Endothelial cell of umbilical vein (primary cell): ENCODE results near the gene APOH.

Experiments used
- CTCF ChIP-seq, 2 donors: IDR thresholded peaks; 1 replicate in 1 of 2; 2 replicates in 1 of 2; pipeline ENCODE4 v1.5.1; 2011; ENCODE audit warnings: low read length in 2 of 2, mild to moderate bottlenecking in 2 of 2, moderate library complexity in 2 of 2, control low read depth in 1 of 2, inconsistent platforms in 1 of 2, low read depth in 1 of 2; ENCODE audit not compliant: insufficient read depth in 1 of 2; ENCODE audit errors: extremely low read depth in 1 of 2
- EZH2 ChIP-seq: IDR thresholded peaks from 2 replicates; pipeline ENCODE4 v1.6.1; 2012; ENCODE audit warnings: borderline replicate concordance, low read depth, mild to moderate bottlenecking, moderate library complexity, low read length, inconsistent platforms; ENCODE audit not compliant: severe bottlenecking
- GATA2 ChIP-seq: IDR thresholded peaks from 2 replicates; pipeline ENCODE4 v1.7.0; 2011; ENCODE audit warnings: low read depth, mild to moderate bottlenecking, moderate library complexity, mixed read lengths, low read length; ENCODE audit not compliant: insufficient read length, insufficient read depth
- JUN ChIP-seq: IDR thresholded peaks from 2 replicates; pipeline ENCODE4 v1.6.1; 2011; ENCODE audit warnings: borderline replicate concordance, low read depth; ENCODE audit not compliant: insufficient read length, insufficient read depth
- MYC ChIP-seq: IDR thresholded peaks from one replicate; pipeline ENCODE4 v1.6.1; 2011; ENCODE audit warnings: mild to moderate bottlenecking, low read depth, low read length
- POLR2A ChIP-seq: IDR thresholded peaks from 2 replicates; pipeline ENCODE4 v1.6.1; 2012; ENCODE audit warnings: low read depth, mild to moderate bottlenecking, control low read depth, low read length
- POLR2AphosphoS5 ChIP-seq: IDR thresholded peaks from 2 replicates; pipeline ENCODE4 v1.6.1; 2012; ENCODE audit warnings: low read depth, mild to moderate bottlenecking, control low read depth, low read length, moderate library complexity; ENCODE audit not compliant: insufficient read depth
- TF ChIP-seq, protein P1 (sequence below): IDR thresholded peaks from 2 replicates; pipeline ENCODE4 v1.6.1; 2011; ENCODE audit not compliant: insufficient read depth, insufficient read length

DNA sequence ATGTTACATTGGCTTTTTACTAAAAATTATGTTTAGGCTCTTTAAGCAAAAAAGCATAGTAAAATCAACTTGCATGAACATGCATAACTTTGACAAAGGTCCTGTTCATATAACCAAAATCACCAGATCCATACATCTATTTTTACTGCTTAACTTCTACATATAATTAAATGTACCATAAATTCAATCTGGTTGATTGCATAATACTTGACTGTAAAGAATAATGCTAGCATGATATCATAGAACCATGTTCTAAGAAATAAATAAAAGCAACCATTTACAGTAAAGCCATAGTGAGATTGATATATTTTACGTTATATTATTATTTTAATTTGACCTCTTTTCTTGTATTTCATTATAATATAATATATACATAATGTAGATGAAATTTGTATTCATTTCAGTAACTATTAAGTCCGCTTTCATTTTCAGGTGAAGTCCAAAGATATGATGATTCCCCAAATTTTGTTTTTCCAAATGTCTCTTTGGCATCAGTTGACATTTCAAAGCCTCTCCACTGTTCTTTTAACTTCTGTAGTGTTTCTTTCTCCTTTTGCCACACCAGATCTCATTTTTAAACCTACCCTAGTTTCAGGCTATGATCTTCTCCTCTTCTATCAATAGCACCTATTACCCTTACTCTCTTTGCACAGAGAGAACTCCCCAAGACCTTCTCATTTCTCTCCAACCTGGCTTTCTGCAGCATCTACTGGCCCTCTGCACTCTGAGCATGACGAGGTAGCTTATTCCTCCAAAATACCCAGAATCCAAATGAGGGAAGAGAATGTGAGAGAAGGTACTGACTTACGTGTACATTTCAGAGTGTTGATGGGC is 1.8 kb downstream of the APOH start:
- TF ChIP-seq CTCF (IDR thresholded peaks at IDR 0.05; ENCODE audit: extremely low read depth in 1 of 2, insufficient read depth in 1 of 2, low read depth in 1 of 2, low read length in 2 of 2), result no peak
- no peak for TF ChIP-seq JUN
- TF ChIP-seq POLR2AphosphoS5, result no peak
- no peak for TF ChIP-seq POLR2A
- TF ChIP-seq EZH2, result no peak
- TF ChIP-seq GATA2, result no peak
- TF ChIP-seq, protein P1, sequence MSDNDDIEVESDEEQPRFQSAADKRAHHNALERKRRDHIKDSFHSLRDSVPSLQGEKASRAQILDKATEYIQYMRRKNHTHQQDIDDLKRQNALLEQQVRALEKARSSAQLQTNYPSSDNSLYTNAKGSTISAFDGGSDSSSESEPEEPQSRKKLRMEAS, result no peak
- TF ChIP-seq MYC, result no peak
